Stimulated activated CD4-positive, alpha-beta T cell treated with anti-CD3 and anti-CD28 coated beads, Interleukin-1b, Interleukin-23, amount 100 ng/mL, for 48 hours (primary cell): ENCODE measurements around the gene TSPAN9.

ENCODE experiments used
- DNase-seq: peaks from one replicate; pipeline ENCODE4 v3.0.0-alpha.2; 2020

TSPAN9 gene

DNA sequence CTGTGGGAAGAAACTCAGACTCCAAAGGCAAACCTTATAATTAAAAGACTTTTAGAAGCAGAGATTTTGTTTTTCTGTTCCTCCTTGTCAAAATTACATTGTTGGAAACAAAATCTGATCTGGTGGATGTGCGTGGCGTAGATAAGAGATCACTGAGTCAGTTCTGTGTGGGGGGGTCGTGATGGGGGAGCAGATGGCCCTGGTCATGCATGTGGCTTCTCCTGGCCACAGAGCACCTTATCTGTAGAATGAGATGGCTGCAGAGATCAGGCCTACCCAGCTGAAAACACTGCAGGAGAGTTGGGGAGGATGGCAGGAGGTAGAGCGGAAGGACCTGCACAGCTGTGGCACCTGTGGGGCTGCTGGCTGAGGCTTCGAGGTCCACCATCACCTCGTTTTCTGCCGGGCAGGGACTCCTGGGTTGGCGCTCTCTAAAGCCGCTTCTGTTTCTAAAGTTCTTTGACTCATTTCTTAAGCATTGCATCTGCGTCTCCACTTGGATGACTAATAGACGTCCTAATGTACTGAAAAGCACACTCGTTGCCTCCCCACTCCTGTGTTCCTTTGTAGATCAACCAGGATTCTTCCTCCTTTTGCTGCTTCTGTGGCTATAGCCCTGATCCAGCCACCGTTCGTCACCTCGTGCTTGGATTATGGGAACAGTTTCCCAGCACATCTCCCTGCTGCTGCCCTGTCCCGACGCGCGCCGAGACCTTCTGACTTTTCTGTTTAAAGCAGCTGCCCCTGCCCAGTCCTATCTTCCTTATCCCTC, 93.4 kb downstream of the TSPAN9 start:
- DNase-seq, result no peak

DNA sequence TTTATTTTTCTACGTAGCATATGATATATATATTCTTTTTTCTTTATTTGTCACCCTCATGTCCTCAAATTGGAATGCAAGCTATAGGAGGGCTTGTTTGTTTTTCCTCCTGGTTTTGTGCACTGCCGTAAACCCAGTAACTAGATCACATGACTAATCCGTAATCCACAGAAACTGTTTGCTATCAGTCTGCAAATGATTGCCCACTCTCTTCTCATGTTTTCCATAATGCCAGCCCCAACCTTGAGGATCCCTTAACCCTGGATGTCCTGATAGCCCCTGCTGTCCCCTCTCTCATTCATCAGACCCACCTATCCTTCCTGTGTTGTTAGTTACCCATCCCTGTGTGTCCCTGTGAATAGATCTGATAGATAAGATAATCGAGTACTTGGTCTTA, 94.0 kb downstream of the TSPAN9 start:
- no peak for DNase-seq

DNA sequence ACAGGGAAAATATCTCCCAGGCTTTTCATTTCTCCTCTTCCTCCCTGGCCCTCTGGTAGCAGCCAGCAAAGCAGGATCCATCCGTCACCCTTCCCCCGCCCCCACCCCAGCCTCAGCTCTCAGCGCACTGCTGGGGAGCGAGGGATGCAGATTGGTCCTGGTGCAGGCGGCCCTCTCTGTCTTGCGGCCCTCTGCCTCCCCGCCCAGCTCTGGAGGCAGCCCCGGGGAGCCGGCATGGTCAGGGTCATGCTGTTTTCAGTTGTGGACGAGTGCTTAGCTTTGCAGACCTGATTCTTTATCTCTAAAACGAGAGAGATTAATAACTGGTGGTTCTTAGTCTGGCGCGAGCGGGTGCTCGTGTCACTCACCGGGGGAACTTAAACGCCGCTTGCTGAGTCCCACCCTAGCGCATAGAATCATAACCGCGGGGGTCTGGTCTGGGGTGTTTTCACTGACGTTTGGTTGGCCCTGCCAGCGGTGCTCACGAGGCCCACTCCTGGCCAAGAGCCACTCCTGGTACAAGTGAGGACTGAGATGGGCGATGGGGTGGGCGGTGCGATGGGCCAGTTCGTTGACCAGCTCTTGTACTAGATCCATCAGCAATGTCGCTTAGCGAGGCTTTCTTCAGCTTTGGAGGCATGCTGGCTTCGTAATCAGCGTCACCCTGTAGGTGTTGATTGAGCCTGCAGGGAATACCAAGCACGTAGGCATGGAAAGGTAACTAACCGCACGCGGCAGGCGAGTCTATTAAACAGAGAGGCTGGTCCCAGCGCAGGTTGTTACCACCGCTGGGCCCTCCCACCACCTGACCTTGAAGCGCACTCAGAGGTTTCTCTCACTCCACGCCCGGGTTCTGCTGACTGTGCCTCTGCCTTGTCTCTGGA, 95.2 kb downstream of the TSPAN9 start:
- no peak for DNase-seq

DNA sequence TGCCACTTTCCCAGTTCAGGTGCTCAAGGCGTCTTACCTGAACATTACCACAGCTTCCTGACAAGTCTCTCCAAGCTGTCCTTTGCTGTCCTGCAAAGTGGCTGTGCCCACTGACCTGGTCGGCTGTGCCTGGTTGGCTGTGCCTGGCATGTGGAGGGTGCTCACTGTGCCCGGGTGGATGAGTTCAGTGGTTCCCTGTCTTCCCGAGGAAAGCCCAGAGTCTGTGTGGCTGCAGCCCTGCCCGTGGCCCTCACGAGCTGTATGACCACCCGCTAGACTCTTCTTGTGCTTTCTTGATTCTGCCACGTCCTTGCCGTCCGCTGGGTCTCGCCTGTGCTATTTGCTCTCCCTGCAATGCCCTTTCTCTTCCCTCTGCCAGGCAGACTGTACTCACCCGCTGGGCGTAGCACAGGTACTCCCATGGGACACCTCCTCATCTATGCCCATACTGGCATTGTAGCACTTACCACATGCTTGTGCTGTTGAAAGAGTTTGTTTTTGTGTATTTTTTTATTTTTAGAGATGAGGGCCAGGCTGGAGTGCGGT, 95.9 kb downstream of the TSPAN9 start:
- no peak for DNase-seq

DNA sequence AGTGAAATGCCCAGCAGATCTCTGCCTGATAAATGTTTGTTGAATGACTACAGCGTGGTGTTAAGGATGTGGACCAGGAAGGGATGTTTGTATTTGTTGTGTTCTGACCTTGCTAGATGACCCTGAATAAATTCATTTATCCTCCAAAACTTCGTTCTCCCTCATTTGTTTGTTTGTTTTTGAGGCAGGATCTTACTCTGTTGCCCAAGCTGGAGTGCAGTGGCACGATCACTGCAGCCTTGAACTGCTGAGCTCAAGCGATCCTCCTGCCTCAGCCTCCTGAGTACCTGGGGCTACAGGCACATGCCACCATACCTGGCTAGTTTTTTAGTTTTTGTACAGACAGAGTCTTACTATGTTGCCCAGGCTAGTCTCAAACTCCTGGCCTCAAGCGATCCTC, 96.7 kb downstream of the TSPAN9 start:
- DNase-seq, result no peak

DNA sequence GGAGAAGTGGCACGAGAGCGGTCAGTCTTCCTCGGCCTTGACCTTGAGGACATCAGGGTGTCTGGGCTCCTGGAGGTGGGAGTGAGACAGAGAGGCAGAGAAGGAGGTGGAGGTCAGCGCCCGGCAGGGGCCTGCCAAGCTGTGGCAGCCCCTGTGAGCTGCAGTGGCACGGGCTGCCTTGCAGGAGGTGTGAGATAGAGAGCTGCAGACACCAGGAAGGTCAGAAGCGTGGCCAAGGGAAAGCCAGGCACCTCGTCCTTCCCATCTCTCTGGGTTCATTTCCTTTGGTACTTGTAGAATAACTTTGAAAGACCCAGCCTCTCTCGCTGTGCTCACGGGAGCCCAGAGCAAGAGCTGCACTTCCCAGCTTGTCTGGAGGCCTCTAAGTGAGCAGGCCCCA, 98.1 kb downstream of the TSPAN9 start:
- DNase-seq, result no peak

DNA sequence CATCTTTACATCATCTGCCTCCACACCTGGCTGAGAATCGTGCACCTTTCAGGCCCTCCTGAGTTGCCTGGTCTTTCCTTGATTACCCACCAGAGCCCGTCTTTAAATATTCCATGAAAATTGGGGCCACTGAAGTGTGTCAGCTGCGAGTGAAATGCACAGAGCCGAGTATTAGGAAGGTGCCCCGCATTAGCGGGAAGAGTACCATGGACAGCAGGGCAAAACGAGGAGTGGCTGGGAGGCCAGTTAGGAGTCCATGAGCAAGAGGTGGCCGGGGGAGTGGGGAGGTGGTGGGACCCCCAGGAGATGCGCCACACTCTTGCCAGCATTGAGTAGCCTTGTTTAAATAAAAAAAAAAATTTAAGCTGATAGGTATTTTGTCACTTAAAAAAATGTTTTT, 99.6 kb downstream of the TSPAN9 start:
- no peak for DNase-seq

DNA sequence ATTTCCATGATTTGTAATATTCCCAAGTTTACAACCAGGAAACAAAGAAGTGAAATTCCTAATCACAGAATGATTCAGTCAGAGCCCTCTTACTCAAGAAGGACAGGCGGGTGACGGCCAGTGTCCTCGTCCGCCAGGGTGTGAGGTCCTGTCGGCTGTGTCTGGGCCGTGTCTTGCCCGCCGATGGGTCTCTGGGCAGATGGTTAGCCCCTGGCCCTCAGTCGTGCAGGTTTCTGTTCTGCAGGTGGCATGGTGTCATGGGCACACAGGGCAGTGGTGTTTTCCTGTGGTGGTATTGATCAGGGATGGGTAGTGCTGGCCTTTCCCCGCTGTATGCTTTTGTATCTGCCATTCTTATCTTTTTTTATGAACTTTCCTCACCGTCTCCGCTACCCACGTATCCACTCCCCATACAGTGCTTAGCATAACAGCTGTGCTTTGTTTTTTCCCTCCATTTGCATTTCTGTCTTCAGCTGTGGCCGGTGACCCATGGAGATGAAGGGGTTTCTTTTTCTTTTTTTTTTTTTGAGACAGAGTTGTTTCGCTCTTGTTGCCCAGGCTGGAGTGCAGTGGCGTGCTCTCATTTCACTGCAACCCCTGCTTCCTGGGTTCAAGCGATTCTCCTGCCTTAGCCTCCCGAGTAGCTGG, 100.7 kb downstream of the TSPAN9 start:
- DNase-seq, result no peak

DNA sequence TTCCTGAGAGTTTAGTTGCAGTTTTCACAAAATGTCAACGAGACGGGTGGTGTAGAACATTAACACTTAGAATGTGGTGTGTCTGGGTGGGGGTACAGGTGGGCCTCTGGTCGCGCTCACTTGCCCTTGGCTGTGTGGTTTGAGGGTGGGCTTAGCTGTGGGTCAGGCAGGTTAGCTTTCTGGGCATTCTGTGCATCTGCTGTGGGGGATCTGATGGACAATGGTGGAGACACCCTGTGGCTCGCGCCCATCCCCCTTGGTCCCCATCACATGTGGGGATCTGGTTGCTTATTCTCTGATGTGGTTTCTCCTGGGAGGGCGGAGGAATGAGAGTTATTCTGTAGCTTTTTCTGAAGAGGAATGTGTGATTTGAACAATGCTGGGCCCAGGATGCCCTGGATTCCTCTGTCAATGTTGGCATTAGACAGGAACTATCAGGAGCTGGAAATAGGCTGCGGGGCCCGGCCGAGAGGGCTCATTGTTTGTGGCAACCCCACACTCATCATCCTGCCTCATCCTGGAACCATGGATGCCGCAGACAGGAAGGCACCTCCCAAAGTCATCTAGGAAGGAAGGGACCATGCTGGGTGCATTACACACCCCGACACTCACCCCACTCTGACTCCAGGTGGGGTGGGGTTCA, 101.6 kb downstream of the TSPAN9 start:
- DNase-seq, result no peak

DNA sequence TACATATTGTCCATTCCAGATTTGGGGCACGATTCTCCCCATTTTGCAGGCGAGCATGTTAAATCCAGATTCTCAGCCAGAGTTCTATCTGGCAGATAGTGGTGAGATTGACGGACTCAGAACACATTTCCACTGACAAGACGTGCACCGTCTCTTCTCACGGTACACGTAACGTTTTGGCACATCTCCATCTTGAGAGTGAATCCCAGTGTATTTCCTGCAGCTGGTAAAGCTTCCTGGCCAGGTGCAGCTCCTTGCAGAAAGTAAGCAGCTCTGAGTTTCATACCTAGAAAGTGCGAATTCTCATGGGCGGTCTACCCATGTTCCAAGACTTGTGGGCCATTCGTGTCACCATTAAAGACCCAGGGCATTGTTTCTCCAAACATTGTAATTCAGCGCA, 102.6 kb downstream of the TSPAN9 start:
- no peak for DNase-seq

DNA sequence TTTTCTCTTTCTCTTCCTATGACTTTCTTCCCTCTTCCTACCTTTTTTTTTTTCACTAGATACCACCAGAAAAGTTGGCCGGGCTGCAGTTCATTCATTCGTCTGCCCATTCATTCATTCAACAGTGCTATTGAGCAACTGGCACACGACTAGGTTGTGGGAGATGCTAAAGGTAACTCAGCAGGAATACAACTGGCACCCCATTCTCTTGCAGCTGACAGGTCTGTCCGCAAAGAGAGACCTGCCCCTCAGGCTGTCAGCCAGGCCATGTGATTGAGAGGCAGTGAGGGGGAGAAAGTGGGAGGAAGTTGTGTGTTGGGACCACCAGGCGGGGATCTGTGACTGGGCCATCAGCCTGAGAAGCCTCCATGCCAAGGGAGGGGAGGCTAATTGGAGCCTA, 105.2 kb downstream of the TSPAN9 start:
- no peak for DNase-seq

DNA sequence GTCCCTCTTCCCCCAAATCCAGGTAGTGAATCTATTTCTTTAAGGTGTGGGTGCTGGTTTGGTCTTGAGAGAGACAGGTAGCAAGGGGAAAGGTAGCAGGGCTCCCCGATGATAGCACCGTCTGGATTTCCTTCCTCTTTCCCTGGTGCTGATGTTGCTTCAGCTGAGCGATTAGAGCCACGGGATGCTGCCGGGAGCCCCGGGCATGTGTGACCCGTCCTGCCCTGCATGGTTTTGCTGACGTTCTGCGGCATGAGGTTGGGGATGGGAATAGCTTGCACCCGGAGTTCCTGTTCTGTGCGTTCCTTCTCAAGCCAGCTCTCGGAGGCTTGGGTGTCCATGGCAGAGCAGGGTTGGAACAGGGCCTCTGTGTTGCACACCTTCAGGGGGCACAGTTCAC, 107.3 kb downstream of the TSPAN9 start:
- DNase-seq, result no peak

DNA sequence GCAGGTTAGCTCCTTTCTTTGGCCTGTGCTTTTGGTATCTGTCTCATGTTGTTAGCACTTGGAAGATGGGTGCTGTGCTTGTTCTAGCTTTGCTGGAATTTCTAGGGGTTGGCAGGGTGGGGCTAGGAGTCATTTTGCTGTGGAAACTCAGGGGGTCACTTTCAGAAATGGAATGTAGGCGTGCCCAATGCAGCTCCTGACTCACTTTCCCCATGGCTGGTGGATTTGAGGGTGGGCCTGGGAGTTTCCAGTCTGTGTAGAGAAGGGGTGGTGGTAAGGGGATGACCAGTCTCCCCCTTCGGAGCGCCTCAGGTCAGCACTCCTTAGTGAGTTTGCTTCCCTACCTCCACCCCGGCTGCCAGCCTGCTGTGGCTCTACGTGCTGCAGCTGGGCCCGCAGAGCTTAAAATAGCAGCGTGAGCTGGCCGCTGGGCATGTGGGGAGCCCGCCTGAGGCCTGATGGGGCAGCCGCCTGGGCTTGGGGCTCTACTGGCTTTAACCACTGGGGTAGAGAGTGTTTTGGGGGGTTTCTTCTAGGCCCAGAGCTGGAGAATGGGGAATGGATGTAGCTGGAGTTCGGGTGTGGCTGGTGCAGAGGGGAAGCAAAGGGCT, 108.2 kb downstream of the TSPAN9 start:
- DNase-seq, result no peak

DNA sequence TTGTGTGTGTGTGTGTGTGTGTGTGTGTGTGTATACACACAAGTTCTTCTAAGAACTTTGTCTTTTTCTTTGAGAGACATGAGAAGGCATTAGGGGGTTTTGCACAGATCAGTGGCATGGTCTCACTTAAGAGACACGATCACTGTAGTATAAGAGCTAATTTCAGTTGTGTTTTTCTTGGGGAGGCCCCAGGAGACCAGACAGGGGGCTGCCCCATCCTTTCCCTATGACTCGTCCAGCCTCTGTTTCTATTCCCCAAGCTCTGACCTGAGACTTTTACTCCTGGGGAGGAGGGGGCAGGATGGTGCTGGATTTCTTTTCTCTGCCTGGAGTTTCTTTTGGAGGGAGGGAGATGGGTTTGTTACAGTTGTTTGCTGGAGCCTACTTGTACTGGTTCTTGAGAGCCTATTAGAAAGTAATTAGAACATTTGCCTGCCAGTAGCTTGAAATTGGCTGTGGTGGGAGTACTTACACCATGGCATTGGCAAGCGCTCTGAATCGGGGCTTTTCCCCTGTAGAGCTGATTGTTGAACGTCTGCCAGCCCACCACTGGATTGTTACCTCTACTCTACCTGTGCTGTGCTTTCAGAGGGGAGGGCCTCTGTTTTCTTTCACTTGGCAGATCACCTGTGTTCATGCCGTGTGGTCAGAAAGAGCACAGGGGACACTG, 109.5 kb downstream of the TSPAN9 start:
- no peak for DNase-seq

DNA sequence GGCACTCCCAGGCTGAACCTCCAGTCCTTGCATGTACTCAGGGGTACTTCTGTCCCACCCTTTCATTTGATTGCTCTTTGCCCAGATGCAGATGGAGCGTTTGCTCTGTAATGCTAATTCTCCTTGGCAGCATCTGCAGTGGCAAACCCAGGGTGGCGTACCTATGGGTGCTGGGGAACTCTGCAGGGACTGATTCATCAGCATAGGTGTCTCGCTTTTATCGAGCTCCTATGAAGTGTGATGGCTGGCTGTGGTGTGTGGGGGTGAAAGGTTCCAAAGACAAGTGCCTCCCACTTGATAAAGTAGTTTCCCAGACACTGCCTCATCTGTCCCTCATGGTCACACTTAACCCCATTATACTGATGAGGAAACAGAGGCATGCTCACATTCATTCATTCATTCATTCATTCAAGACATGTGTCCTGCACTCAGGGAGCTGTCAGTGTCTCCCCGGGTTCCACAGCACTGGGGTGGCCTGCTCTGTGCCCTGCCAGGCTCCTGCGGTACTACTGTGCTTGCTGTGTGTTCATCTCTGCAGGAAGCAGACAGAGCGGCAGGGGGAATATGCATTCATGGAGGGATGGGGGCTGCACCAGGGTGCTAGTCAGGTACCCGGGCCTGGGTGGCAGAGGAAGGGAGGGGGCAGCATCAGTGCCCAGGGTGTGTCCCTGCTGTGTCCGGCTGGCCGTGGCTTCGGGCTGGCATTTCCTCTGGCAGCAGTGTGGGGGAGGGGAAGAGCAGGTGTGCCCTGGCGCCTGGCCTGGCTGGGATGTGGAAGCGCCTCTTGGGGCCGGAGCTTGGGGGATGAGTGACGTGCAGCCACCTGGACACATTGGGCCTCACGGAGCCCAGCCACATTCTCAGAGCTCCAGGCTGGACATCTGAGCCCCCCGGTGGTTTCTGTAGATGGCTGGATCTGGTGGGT, 110.9 kb downstream of the TSPAN9 start:
- no peak for DNase-seq

DNA sequence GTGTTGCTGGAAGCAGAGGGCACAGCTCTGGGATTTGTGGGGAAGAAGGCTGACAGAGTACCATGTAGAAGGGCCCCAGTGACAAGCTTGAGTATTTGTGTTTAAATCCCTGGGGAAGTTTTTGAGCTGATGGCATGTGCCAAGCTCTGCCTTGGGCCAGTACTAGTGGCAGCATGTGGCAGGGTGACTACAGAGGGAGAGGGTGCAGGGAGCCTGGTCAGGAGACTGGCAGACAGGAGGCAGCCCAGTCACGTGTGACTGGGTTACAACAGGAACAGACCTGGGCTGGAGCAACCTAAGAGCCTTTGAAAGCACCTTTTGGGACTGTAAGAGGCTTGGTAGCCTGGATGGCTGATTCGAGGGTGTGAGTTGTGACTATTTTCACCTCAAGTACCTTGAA, 112.1 kb downstream of the TSPAN9 start:
- no peak for DNase-seq

DNA sequence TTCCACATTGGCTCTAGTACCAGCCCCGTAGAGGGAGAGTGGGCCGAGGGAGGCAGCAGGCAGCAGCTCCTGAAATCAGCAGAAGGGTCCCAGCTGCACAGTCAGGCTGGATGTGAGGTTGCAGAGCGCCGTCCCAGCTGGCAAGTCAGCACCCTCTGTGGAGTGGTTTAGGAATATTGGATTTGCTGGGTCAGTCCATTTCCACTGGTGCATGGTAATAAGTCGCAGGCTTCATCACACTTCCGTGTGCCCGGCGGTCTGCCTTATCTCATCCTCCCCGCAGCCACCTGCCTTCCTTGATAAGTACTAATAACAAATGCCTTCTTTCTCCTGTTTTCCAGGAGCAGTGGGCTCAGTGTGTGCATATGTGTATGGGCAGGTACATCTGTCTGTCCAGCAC, 112.9 kb downstream of the TSPAN9 start:
- DNase-seq, result no peak

DNA sequence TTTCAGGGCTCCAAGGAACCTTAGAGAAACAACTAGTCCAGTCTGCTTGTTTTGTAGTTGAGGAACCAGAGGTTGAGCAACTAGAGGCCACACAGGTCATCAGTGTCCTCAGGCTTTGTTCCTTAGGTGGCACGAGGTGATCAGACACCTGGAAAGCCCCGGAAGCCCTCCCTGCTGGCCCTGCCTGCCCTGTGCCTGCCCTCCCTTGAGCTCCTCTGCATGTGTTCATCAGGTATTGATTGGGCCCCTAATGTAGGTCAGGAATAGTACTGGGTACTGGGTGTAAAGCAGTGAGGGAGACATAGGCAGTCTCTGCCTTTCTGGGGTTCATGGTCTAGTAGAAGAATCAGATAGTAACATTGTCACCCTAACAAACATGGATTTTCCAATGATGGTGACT, 114.3 kb downstream of the TSPAN9 start:
- no peak for DNase-seq

DNA sequence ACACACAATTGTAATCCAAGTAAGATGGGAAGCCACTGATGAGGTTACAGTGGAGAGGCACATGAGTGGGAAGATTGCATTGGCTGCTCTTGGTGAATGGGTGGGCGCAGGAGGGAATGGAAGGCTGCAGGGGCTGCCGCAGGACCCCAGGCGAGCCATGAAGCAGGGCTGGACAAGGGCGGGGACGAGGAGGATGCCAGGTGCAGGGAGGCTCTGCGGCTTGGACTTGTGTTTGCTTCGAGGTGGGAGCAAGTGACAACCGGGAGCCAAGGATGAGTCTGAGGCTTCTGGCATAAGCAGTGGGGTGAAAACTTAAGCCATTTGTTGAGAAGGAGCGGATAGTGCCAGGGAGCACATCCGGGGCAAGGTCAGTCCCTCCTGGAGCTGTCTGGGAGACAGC, 115.0 kb downstream of the TSPAN9 start:
- DNase-seq, result no peak

DNA sequence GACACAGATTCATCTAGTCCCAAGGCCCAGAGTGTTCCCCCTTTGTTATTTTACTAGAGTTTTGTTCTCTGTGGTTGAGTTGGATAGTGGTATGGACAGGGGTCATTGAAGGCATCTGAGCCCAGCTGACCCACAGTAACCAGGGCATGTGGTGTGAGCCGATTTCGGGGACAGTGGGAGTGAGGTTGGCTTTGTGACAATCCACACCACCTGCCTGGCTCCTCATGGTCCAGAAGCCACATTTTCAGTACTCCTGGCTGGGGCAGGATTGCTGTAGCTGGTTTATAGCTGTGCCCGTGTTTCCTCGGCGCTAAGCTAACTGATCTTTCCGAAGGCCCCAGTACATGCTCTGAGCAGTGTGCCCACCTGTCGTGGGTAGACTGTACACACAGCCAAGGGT, 116.0 kb downstream of the TSPAN9 start:
- DNase-seq, result no peak

DNA sequence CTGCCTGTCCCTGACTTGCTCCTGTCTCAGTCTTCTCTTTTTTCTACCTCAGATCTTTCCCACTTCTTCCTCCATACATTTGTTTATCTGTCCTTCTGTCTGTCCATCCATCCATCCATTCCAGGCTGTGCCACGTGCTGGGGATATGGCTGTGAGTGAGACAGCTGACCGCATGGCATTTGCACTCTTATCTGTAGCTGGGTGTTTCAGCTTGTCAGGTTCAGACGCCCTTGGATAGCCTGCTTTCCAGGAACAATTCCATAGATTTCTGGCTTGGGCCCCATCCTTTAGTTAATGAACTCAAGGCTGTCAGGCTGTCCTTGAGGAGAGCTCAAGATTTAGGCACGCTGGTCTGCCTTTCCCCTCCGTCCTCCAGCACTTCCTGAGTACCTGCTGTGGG, 116.6 kb downstream of the TSPAN9 start:
- DNase-seq, result no peak
